ENCODE measurements around the gene RPS19. TPM values are rescaled to one million over a fixed set of nuclear protein-coding genes. Genes with fewer than 3 reads are reported as not detected.

RPS19 gene
- total RNA-seq, 4 donors from 2014 or later: 893 to 1,378 (median 1,179) TPM

DNA sequence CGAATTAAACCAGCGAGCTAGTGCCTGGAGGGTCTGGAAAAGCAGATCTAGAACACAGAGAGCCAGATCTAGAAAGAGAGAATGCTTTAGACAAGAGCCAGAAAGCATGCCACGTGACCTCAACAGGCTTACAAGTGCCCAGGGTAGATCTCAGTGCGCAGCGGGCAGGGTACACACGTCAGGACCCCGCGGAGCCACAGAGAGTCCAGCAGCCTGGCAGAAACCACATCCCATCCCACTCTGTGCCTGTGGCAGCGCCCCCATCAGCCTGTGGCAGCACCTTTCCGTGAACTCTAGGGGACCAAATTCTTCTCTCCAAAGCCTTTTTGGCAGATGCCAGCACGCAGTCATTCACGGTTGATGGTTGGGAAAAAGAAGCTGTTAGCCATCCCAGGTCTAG, 28.9 kb downstream of the RPS19 start:
- H3K27ac ChIP-seq (replicated peaks in 1 of 4): no peak overlapping the region
- intact Hi-C loops (cut with DNase I): no loop called here
- no peak for TF ChIP-seq POLR2AphosphoS5 (IDR thresholded peaks at IDR 0.05)
- TF ChIP-seq, protein P1, sequence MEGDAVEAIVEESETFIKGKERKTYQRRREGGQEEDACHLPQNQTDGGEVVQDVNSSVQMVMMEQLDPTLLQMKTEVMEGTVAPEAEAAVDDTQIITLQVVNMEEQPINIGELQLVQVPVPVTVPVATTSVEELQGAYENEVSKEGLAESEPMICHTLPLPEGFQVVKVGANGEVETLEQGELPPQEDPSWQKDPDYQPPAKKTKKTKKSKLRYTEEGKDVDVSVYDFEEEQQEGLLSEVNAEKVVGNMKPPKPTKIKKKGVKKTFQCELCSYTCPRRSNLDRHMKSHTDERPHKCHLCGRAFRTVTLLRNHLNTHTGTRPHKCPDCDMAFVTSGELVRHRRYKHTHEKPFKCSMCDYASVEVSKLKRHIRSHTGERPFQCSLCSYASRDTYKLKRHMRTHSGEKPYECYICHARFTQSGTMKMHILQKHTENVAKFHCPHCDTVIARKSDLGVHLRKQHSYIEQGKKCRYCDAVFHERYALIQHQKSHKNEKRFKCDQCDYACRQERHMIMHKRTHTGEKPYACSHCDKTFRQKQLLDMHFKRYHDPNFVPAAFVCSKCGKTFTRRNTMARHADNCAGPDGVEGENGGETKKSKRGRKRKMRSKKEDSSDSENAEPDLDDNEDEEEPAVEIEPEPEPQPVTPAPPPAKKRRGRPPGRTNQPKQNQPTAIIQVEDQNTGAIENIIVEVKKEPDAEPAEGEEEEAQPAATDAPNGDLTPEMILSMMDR (IDR thresholded peaks at IDR 0.05): no peak
- no peak for TF ChIP-seq EP300 (IDR thresholded peaks at IDR 0.05)
- no peak for TF ChIP-seq POLR2A (IDR thresholded peaks at IDR 0.05; ENCODE audit: low read depth)
- 93% methylated on average over 11 of the region's 12 CpGs for WGBS
- peaks cover 34 to 39% (median 36%) of the 10 kb centered on the region in 4 donors for H3K4me1 ChIP-seq
- H3K27me3 ChIP-seq: no peaks in the 10 kb centered on the region
- H3K4me3 ChIP-seq: no peak overlapping the region
- H3K9me3 ChIP-seq: no peaks in the 10 kb centered on the region
- no peak for DNase-seq (ENCODE audit: extremely low spot score)
- H3K36me3 ChIP-seq: peaks cover 15 to 58% (median 53%) of the 10 kb centered on the region in 4 donors

DNA sequence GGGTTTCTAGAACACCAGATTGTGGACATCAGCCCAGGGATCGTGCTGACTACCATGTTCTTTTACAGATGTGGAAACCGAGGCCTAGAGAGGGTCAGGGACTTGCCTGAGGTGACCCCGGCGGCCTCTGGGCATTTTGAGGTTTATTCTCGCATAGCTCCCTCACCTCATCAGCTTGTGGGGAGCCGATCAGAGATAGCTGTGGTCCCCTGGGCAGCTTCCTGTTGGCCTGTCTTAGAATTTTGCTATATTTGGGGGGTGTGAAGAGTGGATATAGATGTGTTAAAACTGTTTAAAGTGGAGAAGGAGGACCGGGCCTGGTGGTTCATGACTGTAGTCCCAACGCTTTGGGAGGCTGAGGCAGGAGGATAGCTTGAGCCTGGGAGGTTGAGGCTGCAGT, 29.8 kb downstream of the RPS19 start:
- Histone ChIP-seq H3K9me3 (no peaks in the 10 kb centered on the region), H3K36me3 (peaks cover 23 to 68% (median 62%) of the 10 kb centered on the region in 4 donors), H3K27me3 (no peaks in the 10 kb centered on the region), H3K4me3 (no peak overlapping the region), H3K4me1 (peaks cover 28 to 33% (median 30%) of the 10 kb centered on the region in 4 donors), H3K27ac (replicated peaks in 1 of 4) (no peak overlapping the region)
- 89% methylated on average over 8 of the region's 8 CpGs for WGBS
- intact Hi-C loops (cut with DNase I): no loop called here
- TF ChIP-seq POLR2AphosphoS5 (IDR thresholded peaks at IDR 0.05) (no peak), POLR2A (IDR thresholded peaks at IDR 0.05; ENCODE audit: low read depth) (no peak), EP300 (IDR thresholded peaks at IDR 0.05) (no peak)
- TF ChIP-seq, protein P1 (IDR thresholded peaks at IDR 0.05): no peak
- no peak for DNase-seq (ENCODE audit: extremely low spot score)

DNA sequence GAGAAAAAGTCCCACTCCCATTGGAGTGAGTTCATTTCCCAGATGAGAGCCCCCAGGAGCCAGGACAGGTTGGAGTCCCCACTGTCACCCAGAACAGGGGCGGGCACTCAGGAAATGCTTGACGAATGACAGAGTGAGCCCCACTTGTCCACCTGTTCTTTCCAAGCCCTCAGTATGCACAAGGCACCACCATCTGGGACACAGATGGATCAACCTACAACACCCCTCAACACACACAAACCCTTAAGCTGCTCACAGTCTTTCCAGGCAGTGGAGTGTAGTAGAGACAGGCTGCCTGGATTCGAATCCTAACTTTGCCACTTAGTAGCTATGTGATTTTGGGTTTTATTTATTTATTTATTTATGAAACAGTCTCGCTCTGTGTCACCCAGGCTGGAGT, 30.9 kb downstream of the RPS19 start:
- no peaks in the 10 kb centered on the region for H3K9me3 ChIP-seq
- 96% methylated on average over 4 of the region's 4 CpGs for WGBS

DNA sequence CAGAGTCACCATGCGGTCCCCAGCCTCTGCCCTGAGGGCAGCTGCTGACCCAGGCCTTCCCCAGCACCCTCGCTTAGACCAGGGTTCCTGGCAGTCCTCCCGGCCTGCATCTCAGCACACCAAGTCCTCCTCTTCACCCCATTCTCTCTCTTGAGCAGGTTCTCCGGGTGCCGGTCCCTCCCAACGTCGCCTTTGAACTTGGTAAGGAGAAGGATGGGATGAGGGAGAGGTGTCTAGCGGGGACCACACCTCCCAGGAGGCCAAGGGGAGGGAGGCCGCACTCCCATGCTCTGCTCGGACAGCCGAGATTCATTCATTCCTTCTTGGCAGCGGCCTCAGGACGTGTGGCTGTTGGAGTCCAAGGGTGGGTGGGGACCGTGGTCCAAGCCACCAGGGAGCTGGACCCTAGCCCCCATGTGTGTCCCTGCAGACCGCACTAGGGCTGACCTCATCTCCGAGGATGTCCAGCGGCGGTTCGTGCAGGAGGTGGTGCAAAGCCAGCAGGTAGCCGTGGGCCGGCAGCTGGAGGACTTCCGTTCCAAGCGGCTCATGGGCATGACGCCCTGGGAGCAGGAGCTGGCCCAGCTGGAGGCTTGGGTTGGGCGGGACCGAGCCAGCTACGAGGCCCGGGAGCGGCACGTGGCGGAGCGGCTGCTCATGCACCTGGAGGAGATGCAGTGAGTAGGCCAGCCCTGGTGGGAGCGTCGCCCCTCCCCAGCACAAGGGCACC, 32.3 kb downstream of the RPS19 start:
- DNase-seq (ENCODE audit: extremely low spot score): no peak
- Histone ChIP-seq H3K4me1 (peaks cover 6 to 8% (median 7%) of the 10 kb centered on the region in 4 donors), H3K27ac (replicated peaks in 1 of 4) (no peak overlapping the region), H3K27me3 (no peaks in the 10 kb centered on the region), H3K36me3 (peaks cover 41 to 90% (median 79%) of the 10 kb centered on the region in 4 donors), H3K4me3 (no peak overlapping the region), H3K9me3 (no peaks in the 10 kb centered on the region)
- TF ChIP-seq POLR2A (IDR thresholded peaks at IDR 0.05; ENCODE audit: low read depth) (no peak), EP300 (IDR thresholded peaks at IDR 0.05) (no peak), POLR2AphosphoS5 (IDR thresholded peaks at IDR 0.05) (no peak)
- TF ChIP-seq, protein P1 (IDR thresholded peaks at IDR 0.05): no peak
- intact Hi-C loops (cut with DNase I): no loop called here
- WGBS: 87% methylated on average over 24 of the region's 34 CpGs

More for the DNA sequence above, 30.9 kb downstream of the RPS19 start:
- DNase-seq (ENCODE audit: extremely low spot score): no peak
- H3K36me3 ChIP-seq: peaks cover 34 to 76% (median 71%) of the 10 kb centered on the region in 4 donors
- intact Hi-C loops (cut with DNase I): no loop called here
- no peaks in the 10 kb centered on the region for H3K27me3 ChIP-seq
- no peak overlapping the region for H3K4me3 ChIP-seq
- no peak overlapping the region for H3K27ac ChIP-seq (replicated peaks in 1 of 4)
- no peak for TF ChIP-seq POLR2A (IDR thresholded peaks at IDR 0.05; ENCODE audit: low read depth)
- TF ChIP-seq POLR2AphosphoS5 (IDR thresholded peaks at IDR 0.05): no peak
- TF ChIP-seq EP300 (IDR thresholded peaks at IDR 0.05): no peak
- TF ChIP-seq, protein P1 (IDR thresholded peaks at IDR 0.05): no peak
- peaks cover 17 to 22% (median 20%) of the 10 kb centered on the region in 4 donors for H3K4me1 ChIP-seq

Measured in esophagus muscularis mucosa (tissue), 4 donors.